Measurements from ENCODE around the gene OTOGL.

DNA sequence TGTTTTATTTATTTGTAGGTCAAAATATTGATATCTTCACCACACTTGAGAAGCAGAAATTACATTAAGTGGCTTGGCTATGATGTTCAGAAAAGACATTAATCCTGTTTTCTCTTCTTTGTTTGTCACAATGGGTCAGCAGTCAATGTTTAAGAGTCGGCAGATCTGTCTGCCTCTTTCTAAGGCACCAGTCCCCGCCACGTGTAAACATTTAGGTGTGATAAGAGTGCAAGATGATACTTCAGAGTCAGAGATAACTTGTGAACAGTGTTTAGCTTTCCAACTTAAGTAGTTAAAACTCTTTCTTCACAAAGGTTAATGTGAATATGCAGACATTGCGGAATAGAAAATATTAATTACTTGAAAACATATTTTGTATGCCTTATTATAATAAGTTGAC, 160.9 kb downstream of the OTOGL start:
- TF ChIP-seq, protein P1, sequence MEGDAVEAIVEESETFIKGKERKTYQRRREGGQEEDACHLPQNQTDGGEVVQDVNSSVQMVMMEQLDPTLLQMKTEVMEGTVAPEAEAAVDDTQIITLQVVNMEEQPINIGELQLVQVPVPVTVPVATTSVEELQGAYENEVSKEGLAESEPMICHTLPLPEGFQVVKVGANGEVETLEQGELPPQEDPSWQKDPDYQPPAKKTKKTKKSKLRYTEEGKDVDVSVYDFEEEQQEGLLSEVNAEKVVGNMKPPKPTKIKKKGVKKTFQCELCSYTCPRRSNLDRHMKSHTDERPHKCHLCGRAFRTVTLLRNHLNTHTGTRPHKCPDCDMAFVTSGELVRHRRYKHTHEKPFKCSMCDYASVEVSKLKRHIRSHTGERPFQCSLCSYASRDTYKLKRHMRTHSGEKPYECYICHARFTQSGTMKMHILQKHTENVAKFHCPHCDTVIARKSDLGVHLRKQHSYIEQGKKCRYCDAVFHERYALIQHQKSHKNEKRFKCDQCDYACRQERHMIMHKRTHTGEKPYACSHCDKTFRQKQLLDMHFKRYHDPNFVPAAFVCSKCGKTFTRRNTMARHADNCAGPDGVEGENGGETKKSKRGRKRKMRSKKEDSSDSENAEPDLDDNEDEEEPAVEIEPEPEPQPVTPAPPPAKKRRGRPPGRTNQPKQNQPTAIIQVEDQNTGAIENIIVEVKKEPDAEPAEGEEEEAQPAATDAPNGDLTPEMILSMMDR (IDR thresholded peaks at IDR 0.05): no peak
- no peak for TF ChIP-seq POLR2A (IDR thresholded peaks at IDR 0.05)

Data from ovary (tissue), 3 donors.